NCI-H2029 (cell line): ENCODE measurements around the gene CR2.
"Not testable (repeated sequence)": the region's sequence is repeated elsewhere in the genome, so short reads cannot be mapped to it uniquely, and the experiment has no call there.

Experiments used
- DNase-seq: peaks from one replicate; lab custom pipeline; 2025; lab: John Stamatoyannopoulos, UW

Gene CR2

GRCh38 chr1:207454046-207454964 is at the start of gene CR2:
Gene CR2, plus strand, starts transcription at chr1:207454328. Its CDS starts 91 bp downstream, at chr1:207454419.
- peak; percentile 24 for DNase-seq

- DNase-seq: peak; percentile 48
Measured at GRCh38 chr1:207404849-207405525, 49.1 kb upstream of the CR2 start.

- no peak for DNase-seq
Measured at GRCh38 chr1:207405814-207406213, 48.3 kb upstream of the CR2 start.

- no peak for DNase-seq
Measured at GRCh38 chr1:207407655-207408260, 46.4 kb upstream of the CR2 start.

- DNase-seq: no peak
Measured at GRCh38 chr1:207412845-207413244, 41.3 kb upstream of the CR2 start.

- no peak for DNase-seq
Measured at GRCh38 chr1:207414606-207415108, 39.5 kb upstream of the CR2 start.

GRCh38 chr1:207417076-207417475 is 37.1 kb upstream of the CR2 start:
- no peak for DNase-seq

- no peak for DNase-seq
Measured at GRCh38 chr1:207418351-207418750, 35.8 kb upstream of the CR2 start.

GRCh38 chr1:207420109-207420508 is 34.0 kb upstream of the CR2 start:
- no peak for DNase-seq

GRCh38 chr1:207421078-207421477 is 33.0 kb upstream of the CR2 start:
- no peak for DNase-seq

- no peak for DNase-seq
Measured at GRCh38 chr1:207423560-207424292, 30.4 kb upstream of the CR2 start.

GRCh38 chr1:207424570-207425131 is 29.5 kb upstream of the CR2 start:
- DNase-seq: no peak

GRCh38 chr1:207427832-207428585 is 26.1 kb upstream of the CR2 start:
- no peak for DNase-seq

GRCh38 chr1:207428783-207429182 is 25.3 kb upstream of the CR2 start:
- DNase-seq: no peak

- no peak for DNase-seq
Measured at GRCh38 chr1:207429963-207430362, 24.2 kb upstream of the CR2 start.

- no peak for DNase-seq
Measured at GRCh38 chr1:207430602-207431001, 23.5 kb upstream of the CR2 start.

GRCh38 chr1:207431508-207431907 is 22.6 kb upstream of the CR2 start:
- DNase-seq: no peak

GRCh38 chr1:207433435-207433834 is 20.7 kb upstream of the CR2 start:
- DNase-seq: no peak

- not testable (repeated sequence) for DNase-seq
Measured at GRCh38 chr1:207436746-207437145, 17.4 kb upstream of the CR2 start.

- DNase-seq: no peak
Measured at GRCh38 chr1:207440626-207441025, 13.5 kb upstream of the CR2 start.
